Measurements from ENCODE around the gene FGFR3.

DNA sequence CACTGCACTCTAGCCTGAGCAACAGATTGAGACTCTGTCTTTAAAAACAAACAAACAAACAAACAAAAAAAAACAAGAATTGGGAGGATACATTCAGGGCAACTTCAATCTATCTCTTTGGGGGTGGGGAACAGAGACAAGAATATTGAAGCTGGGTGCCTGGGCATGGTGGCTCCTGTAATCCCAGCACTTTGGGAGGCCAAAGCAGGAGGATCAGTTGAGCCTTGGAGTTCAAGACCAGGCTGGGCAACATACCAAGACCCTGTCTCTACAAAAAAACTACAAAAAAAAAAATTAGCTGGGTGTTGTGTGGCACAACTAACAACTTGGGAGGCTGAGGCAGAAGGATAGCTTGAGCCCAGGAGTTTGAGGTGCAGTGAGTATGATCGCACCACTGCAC lies 61.7 kb downstream of the FGFR3 start:
- TF ChIP-seq, protein P1, sequence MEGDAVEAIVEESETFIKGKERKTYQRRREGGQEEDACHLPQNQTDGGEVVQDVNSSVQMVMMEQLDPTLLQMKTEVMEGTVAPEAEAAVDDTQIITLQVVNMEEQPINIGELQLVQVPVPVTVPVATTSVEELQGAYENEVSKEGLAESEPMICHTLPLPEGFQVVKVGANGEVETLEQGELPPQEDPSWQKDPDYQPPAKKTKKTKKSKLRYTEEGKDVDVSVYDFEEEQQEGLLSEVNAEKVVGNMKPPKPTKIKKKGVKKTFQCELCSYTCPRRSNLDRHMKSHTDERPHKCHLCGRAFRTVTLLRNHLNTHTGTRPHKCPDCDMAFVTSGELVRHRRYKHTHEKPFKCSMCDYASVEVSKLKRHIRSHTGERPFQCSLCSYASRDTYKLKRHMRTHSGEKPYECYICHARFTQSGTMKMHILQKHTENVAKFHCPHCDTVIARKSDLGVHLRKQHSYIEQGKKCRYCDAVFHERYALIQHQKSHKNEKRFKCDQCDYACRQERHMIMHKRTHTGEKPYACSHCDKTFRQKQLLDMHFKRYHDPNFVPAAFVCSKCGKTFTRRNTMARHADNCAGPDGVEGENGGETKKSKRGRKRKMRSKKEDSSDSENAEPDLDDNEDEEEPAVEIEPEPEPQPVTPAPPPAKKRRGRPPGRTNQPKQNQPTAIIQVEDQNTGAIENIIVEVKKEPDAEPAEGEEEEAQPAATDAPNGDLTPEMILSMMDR (IDR thresholded peaks at IDR 0.05), result no peak
- TF ChIP-seq POLR2A (IDR thresholded peaks at IDR 0.05; ENCODE audit: low read depth), result no peak
- no peak for TF ChIP-seq EP300 (IDR thresholded peaks at IDR 0.05)

All from esophagus muscularis mucosa (tissue), 4 donors.